LNCAP (cell line): ENCODE data around the gene SPEN.

Experiments used
- CTCF ChIP-seq: fragments of 450-650 bp; IDR thresholded peaks from 2 replicates; pipeline ENCODE4 v1.5.1; 2017; ENCODE audit warnings: mild to moderate bottlenecking

Gene SPEN

GRCh38 chr1:15975805-15976680, 128.5 kb downstream of the SPEN start, which contains the start of gene ZBTB17:
Gene ZBTB17 (minus strand): TSS chr1:15976101. CDS start chr1:15948495, 27,606 bp downstream.
- TF ChIP-seq CTCF, result no peak

- no peak for TF ChIP-seq CTCF
Measured at GRCh38 chr1:15981679-15982078, 134.2 kb downstream of the SPEN start.

GRCh38 chr1:15983275-15983674, 135.8 kb downstream of the SPEN start:
- no peak for TF ChIP-seq CTCF

- no peak for TF ChIP-seq CTCF
Measured at GRCh38 chr1:15985611-15986297, 138.2 kb downstream of the SPEN start.

GRCh38 chr1:15988856-15989736, 141.6 kb downstream of the SPEN start:
- no peak for TF ChIP-seq CTCF

- TF ChIP-seq CTCF, result no peak
Measured at GRCh38 chr1:15989776-15990175, 142.3 kb downstream of the SPEN start.
